Stimulated activated CD4-positive, alpha-beta T cell treated with anti-CD3 and anti-CD28 coated beads, Interleukin-15, amount 100 ng/mL, for 24 hours (primary cell): ENCODE data around the gene CEP89.
"Not testable (repeated sequence)": the region's sequence is repeated elsewhere in the genome, so short reads cannot be mapped to it uniquely, and the experiment has no call there.

ENCODE experiments used
- DNase-seq: peaks from one replicate; pipeline ENCODE4 v3.0.0-alpha.2; 2020

The CEP89 gene

GRCh38 chr19:32971715-32972540 is at the start of gene CEP89, which contains the start of gene FAAP24:
Gene CEP89 (minus strand): TSS chr19:32971958. CDS start chr19:32971874, 84 bp downstream.
Gene FAAP24 (plus strand): TSS chr19:32972242. CDS start chr19:32973197, 955 bp downstream.
- DNase-seq, result peak; percentile 98

GRCh38 chr19:33010891-33011290 is 39.1 kb upstream of the CEP89 start:
- DNase-seq, result not testable (repeated sequence)

GRCh38 chr19:33008738-33009137 is 37.0 kb upstream of the CEP89 start:
- no peak for DNase-seq

GRCh38 chr19:33005440-33005839 is 33.7 kb upstream of the CEP89 start:
- DNase-seq, result no peak

- not testable (repeated sequence) for DNase-seq
Measured at GRCh38 chr19:33003424-33004024, 31.8 kb upstream of the CEP89 start.

GRCh38 chr19:33002126-33002865 is 30.5 kb upstream of the CEP89 start:
- DNase-seq, result not testable (repeated sequence)

GRCh38 chr19:33000910-33001309 is 29.2 kb upstream of the CEP89 start:
- DNase-seq, result no peak

- no peak for DNase-seq
Measured at GRCh38 chr19:33000510-33000909, 28.8 kb upstream of the CEP89 start.

- DNase-seq, result no peak
Measured at GRCh38 chr19:32998722-32999121, 27.0 kb upstream of the CEP89 start.

GRCh38 chr19:32997716-32998355 is 26.1 kb upstream of the CEP89 start:
- DNase-seq, result no peak

- not testable (repeated sequence) for DNase-seq
Measured at GRCh38 chr19:32997061-32997464, 25.3 kb upstream of the CEP89 start.

- DNase-seq, result not testable (repeated sequence)
Measured at GRCh38 chr19:32995966-32996365, 24.2 kb upstream of the CEP89 start.

- no peak for DNase-seq
Measured at GRCh38 chr19:32988724-32989123, 17.0 kb upstream of the CEP89 start.

- not testable (repeated sequence) for DNase-seq
Measured at GRCh38 chr19:32988254-32988653, 16.5 kb upstream of the CEP89 start.

GRCh38 chr19:32982488-32982887 is 10.7 kb upstream of the CEP89 start:
- not testable (repeated sequence) for DNase-seq

- DNase-seq, result not testable (repeated sequence)
Measured at GRCh38 chr19:32979807-32980206, 8.0 kb upstream of the CEP89 start.

- not testable (repeated sequence) for DNase-seq
Measured at GRCh38 chr19:32977813-32978212, 6.1 kb upstream of the CEP89 start.

- no peak for DNase-seq
Measured at GRCh38 chr19:32977280-32977679, 5.5 kb upstream of the CEP89 start.

GRCh38 chr19:32976223-32976805 is 4.6 kb upstream of the CEP89 start:
- DNase-seq, result peak; percentile 80

GRCh38 chr19:32971012-32971595 is 654 bp downstream of the CEP89 start:
- no peak for DNase-seq

- DNase-seq, result no peak
Measured at GRCh38 chr19:32969549-32969948, 2.2 kb downstream of the CEP89 start.

GRCh38 chr19:32966750-32967149 is 5.0 kb downstream of the CEP89 start:
- no peak for DNase-seq
